Liver (tissue), 9 donors: ENCODE data around the gene STPG4. TPM values are rescaled to one million over a fixed set of nuclear protein-coding genes. Genes with fewer than 3 reads are reported as not detected.
A peak's percentile ranks its signal among the peaks of the same experiment; 100 is the strongest.

Experiments used
- DNase-seq: peaks from one replicate; pipeline ENCODE4 v3.0.0-alpha.2; 2017; ENCODE audit warnings: low spot score
- H3K27ac ChIP-seq, 2 donors: one replicate each; pipeline ENCODE4 v1.7.0; 2013; ENCODE audit warnings: inconsistent platforms in 2 of 2, low read length in 2 of 2, control low read depth in 1 of 2, low read depth in 1 of 2, mild to moderate bottlenecking in 1 of 2
- H3K27me3 ChIP-seq, 4 donors: one replicate each; pipeline versions ENCODE4 v1.6.1 to v1.7.0; 2013; ENCODE audit warnings: low read length in 3 of 4, inconsistent platforms in 1 of 4, mild to moderate bottlenecking in 1 of 4, moderate library complexity in 1 of 4; ENCODE audit not compliant: control insufficient read depth in 4 of 4, insufficient read depth in 4 of 4
- H3K36me3 ChIP-seq, 4 donors: one replicate each; pipeline versions ENCODE4 v1.6.1 to v1.7.0; 2013; ENCODE audit warnings: low read length in 3 of 4, mild to moderate bottlenecking in 3 of 4, low read depth in 1 of 4, moderate library complexity in 1 of 4; ENCODE audit not compliant: control insufficient read depth in 4 of 4, insufficient read depth in 3 of 4
- H3K4me1 ChIP-seq, 4 donors: one replicate each; pipeline versions ENCODE4 v1.6.1 to v1.7.0; 2013; ENCODE audit warnings: low read length in 3 of 4, mild to moderate bottlenecking in 3 of 4, moderate library complexity in 1 of 4; ENCODE audit not compliant: control insufficient read depth in 4 of 4, insufficient read depth in 4 of 4
- H3K4me3 ChIP-seq, 3 donors: one replicate each; pipeline versions ENCODE4 v1.6.1 to v1.7.0; 2013; ENCODE audit warnings: low read length in 3 of 3, control low read depth in 1 of 3, low read depth in 1 of 3, mild to moderate bottlenecking in 1 of 3
- H3K9ac ChIP-seq, 2 donors: one replicate each; pipeline ENCODE4 v1.7.0; 2013; ENCODE audit warnings: low read length in 2 of 2, mild to moderate bottlenecking in 2 of 2, moderate library complexity in 2 of 2, control low read depth in 1 of 2, low read depth in 1 of 2
- H3K9me3 ChIP-seq, 4 donors: one replicate each; pipeline versions ENCODE4 v1.6.1 to v1.7.0; 2013; ENCODE audit warnings: low read length in 3 of 4; ENCODE audit not compliant: control insufficient read depth in 4 of 4
- EGR1 ChIP-seq, 2 donors: IDR thresholded peaks; 2 replicates each; pipeline ENCODE4 v1.6.1; 2016 to 2018; ENCODE audit warnings: antibody characterized with exemption in 2 of 2, low read depth in 2 of 2
- FOXA2 ChIP-seq: IDR thresholded peaks from 2 replicates; pipeline ENCODE4 v1.6.1; 2016; ENCODE audit warnings: antibody characterized with exemption
- GABPA ChIP-seq, 2 donors: IDR thresholded peaks in 1 of 2; conservative IDR thresholded peaks in 1 of 2; 2 replicates each; pipeline ENCODE4 v1.6.1; 2016; ENCODE audit warnings: antibody characterized with exemption in 2 of 2, mild to moderate bottlenecking in 1 of 2, moderate library complexity in 1 of 2
- HNF4A ChIP-seq, 2 donors: conservative IDR thresholded peaks; 2 replicates each; pipeline ENCODE4 v1.6.1; 2016; ENCODE audit warnings: antibody characterized with exemption in 2 of 2, mild to moderate bottlenecking in 2 of 2
- JUND ChIP-seq, 2 donors: IDR thresholded peaks; 2 replicates each; pipeline ENCODE4 v1.6.1; 2016; ENCODE audit warnings: antibody characterized with exemption in 2 of 2
- NR2F2 ChIP-seq: IDR thresholded peaks from 2 replicates; pipeline ENCODE4 v1.6.1; 2016; ENCODE audit warnings: antibody characterized with exemption
- REST ChIP-seq: IDR thresholded peaks from 2 replicates; pipeline ENCODE4 v1.6.1; 2016; ENCODE audit warnings: antibody characterized with exemption, mild to moderate bottlenecking
- YY1 ChIP-seq: IDR thresholded peaks from 2 replicates; pipeline ENCODE4 v1.6.1; 2016; ENCODE audit warnings: antibody characterized with exemption, mild to moderate bottlenecking
- ZBTB33 ChIP-seq: IDR thresholded peaks from 2 replicates; pipeline ENCODE4 v1.6.1; 2016; ENCODE audit warnings: antibody characterized with exemption
- WGBS: extraction: QIAGEN DNeasy Blood & Tissue Kit; methylation state at CpG from one replicate; pipeline ENCODE4 v1.1.7; 2013; 5-methylcytosine and 5-hydroxymethylcytosine counted together
- polyA plus RNA-seq, 2 donors: library from polyadenylated mRNA; stranded (reverse) in 1 of 2; unstranded in 1 of 2; fragments of 200-250 nt in 1 of 2; fragments of >200 nt in 1 of 2; fragmentation: Nextera tagmentation in 1 of 2; extraction: Ambion mirVana in 1 of 2; gene quantifications; one replicate each; pipeline versions ENCODE4 v1.2.1 to v1.2.3, GENCODE V29; 2013 to 2015
- total RNA-seq, 2 donors: library from RNA; depleted of rRNA; stranded (reverse); fragments of >200 nt; gene quantifications; one replicate each; pipeline ENCODE4 v1.2.3, GENCODE V29; 2014
- TF ChIP-seq, protein P1 (sequence below): IDR thresholded peaks from 2 replicates; pipeline ENCODE4 v1.6.1; 2016; ENCODE audit warnings: antibody characterized with exemption
- donor health status: healthy.
- donor health status: healthy.
- donor health status: healthy.
- donor health status: healthy.
- donor health status: healthy.

The STPG4 gene
- total and polyA plus RNA-seq, 4 donors = 0.25 TPM; not detected in 3

DNA sequence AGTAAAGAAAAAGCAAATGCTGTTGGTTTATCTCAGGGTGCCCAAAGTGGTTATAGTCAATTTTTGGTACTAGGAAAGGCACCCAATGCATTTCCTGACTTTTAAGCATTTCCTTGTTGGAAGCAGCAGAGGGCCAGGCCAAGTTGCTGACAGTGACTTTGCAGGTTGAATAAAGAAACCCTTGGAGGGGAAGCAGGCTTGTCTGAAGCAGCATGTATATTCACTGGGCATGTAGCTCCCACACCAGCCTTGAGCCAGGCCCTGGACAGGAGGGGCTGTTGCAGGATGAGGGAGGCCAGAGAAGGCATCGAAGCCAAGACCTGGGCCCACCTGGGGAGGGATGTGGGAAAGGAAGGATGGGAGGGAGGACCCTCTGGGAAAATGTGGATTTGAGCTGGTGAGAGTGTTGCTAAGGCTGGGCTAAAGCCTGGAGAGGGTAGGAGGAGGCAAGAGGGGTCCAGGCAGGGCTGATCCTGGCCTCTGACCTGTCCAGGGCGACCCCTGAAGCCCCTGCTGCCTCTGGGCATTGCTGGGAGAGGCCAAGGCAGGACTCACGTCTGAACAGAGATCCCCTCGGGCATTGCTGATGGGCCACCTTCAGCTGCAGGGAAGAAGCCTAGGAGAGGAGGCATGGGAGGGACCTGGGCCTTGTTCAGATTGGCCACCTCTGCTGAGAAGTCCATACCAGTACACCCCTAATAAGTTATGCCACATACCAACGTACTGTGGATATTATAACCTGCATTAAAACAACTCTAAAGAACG lies 79.6 kb downstream of the STPG4 start (continued):
- TF ChIP-seq REST (no peak), JUND (IDR thresholded peaks at IDR 0.05) (no peak)

DNA sequence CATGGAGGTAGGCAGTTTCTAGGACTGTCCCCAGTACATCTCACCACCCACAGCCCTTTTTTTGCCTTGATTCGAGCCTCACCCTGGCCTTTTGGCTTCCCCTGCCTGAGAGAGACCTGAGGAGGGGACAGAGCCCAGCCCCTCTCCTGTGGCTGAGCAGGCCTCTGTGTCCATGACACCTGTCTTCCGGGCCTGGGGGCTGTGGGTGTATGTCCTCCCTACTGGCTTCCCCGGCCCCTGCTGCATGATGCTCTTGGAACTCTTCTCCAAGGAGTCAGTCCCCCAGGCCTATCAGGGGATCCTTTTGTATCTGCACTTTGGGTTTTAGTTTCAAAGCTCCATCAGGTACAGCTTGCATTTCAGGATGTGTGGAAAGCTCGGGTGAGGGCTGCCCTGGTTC lies 80.4 kb downstream of the STPG4 start:
- H3K4me1 ChIP-seq = peaks cover 7 to 33% (median 22%) of the 10 kb centered on the region in 4 donors
- no peak for DNase-seq
- no peak overlapping the region for H3K4me3 ChIP-seq
- peaks cover 0 to 4% (median 0%) of the 10 kb centered on the region in 4 donors for H3K36me3 ChIP-seq
- H3K27ac ChIP-seq = no peak overlapping the region
- no peak overlapping the region for H3K9ac ChIP-seq
- no peaks in the 10 kb centered on the region for H3K9me3 ChIP-seq
- TF ChIP-seq JUND (IDR thresholded peaks at IDR 0.05) = no peak
- TF ChIP-seq REST = no peak
- H3K27me3 ChIP-seq = no peaks in the 10 kb centered on the region
- 95% methylated on average over 4 of the region's 4 CpGs for WGBS

DNA sequence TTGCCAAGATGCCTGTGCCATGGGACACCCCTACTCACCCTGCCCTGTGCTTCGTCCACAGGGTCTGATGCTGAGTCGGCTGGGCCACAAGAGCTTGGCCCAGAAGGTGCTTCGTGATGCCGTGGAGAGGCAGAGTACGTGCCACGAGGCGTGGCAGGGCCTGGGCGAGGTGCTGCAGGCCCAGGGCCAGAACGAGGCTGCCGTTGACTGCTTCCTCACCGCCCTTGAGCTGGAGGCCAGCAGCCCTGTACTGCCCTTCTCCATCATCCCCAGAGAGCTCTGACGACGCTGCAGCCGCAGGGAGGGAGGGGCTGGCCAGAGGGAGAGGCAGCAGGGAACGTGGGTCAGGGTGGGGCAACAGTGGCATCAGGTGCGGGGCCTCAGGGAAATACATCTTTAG lies 81.5 kb downstream of the STPG4 start:
- Histone ChIP-seq H3K4me3 (no peak overlapping the region), H3K27me3 (no peaks in the 10 kb centered on the region), H3K9ac (no peak overlapping the region), H3K4me1 (peaks cover 2 to 30% (median 16%) of the 10 kb centered on the region in 4 donors), H3K36me3 (peaks cover 0 to 4% (median 0%) of the 10 kb centered on the region in 4 donors), H3K27ac (peak overlapping the region; percentile 52 to 72), H3K9me3 (no peaks in the 10 kb centered on the region)
- no peak for DNase-seq
- TF ChIP-seq ZBTB33 (no peak), GABPA (IDR thresholded peaks at IDR 0.05 in 1 of 2, conservative IDR thresholded peaks at IDR 0.05 in 1 of 2) (no peak), YY1 (no peak), HNF4A (conservative IDR thresholded peaks at IDR 0.05) (no peak), REST (no peak), EGR1 (IDR thresholded peaks at IDR 0.05; ENCODE audit: low read depth in 2 of 2) (no peak), FOXA2 (no peak), NR2F2 (no peak)
- TF ChIP-seq, protein P1, sequence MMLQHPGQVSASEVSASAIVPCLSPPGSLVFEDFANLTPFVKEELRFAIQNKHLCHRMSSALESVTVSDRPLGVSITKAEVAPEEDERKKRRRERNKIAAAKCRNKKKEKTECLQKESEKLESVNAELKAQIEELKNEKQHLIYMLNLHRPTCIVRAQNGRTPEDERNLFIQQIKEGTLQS = no peak
- 85% methylated on average over 16 of the region's 16 CpGs for WGBS
